KMS-11 (cell line): ENCODE data around the gene MAML3.

Experiments used
- H2AFZ ChIP-seq: fragments of 200-600 bp; sonication (generic); 2 replicates; pipeline ENCODE4 v1.6.1; 2016; ENCODE audit warnings: antibody characterized with exemption, mixed run types, low read depth
- H3K27ac ChIP-seq: fragments of 200-600 bp; sonication (generic); 2 replicates; pipeline ENCODE4 v1.6.1; 2016; ENCODE audit warnings: mild to moderate bottlenecking, mixed run types
- H3K27me3 ChIP-seq: fragments of 200-600 bp; sonication (generic); 2 replicates; pipeline ENCODE4 v1.6.1; 2017; ENCODE audit warnings: mild to moderate bottlenecking, low read depth, mixed run types, moderate library complexity; ENCODE audit not compliant: insufficient read depth
- H3K36me3 ChIP-seq: fragments of 200-600 bp; sonication (generic); 2 replicates; pipeline ENCODE4 v1.6.1; 2017; ENCODE audit warnings: mild to moderate bottlenecking, mixed run types; ENCODE audit not compliant: insufficient read depth
- H3K4me1 ChIP-seq: fragments of 200-600 bp; sonication (generic); 2 replicates; pipeline ENCODE4 v1.6.1; 2016; ENCODE audit warnings: mild to moderate bottlenecking, low read depth, mixed run types; ENCODE audit not compliant: poor library complexity, severe bottlenecking
- H3K4me2 ChIP-seq: fragments of 200-600 bp; sonication (generic); 2 replicates; pipeline ENCODE4 v1.7.0; 2016; ENCODE audit warnings: mild to moderate bottlenecking, mixed run types
- H3K4me3 ChIP-seq: fragments of 200-600 bp; sonication (generic); IDR thresholded peaks from 2 replicates; pipeline ENCODE4 v1.6.1; 2017; ENCODE audit warnings: low read depth, low read length, mixed read lengths; ENCODE audit not compliant: insufficient read depth
- H3K79me2 ChIP-seq: fragments of 200-600 bp; sonication (generic); 2 replicates; pipeline ENCODE4 v1.6.1; 2016; ENCODE audit warnings: low read depth, mixed run types; ENCODE audit not compliant: insufficient read depth
- H3K9ac ChIP-seq: fragments of 200-600 bp; sonication (generic); 2 replicates; pipeline ENCODE4 v1.6.1; 2016; ENCODE audit warnings: mild to moderate bottlenecking, mixed run types
- H4K20me1 ChIP-seq: fragments of 200-600 bp; sonication (generic); 2 replicates; pipeline ENCODE4 v1.6.1; 2016; ENCODE audit warnings: mild to moderate bottlenecking, mixed run types; ENCODE audit not compliant: insufficient read depth
- TF ChIP-seq, protein P1 (sequence below): fragments of 200-600 bp; sonication (generic); conservative IDR thresholded peaks from 2 replicates; pipeline ENCODE4 v1.6.1; 2017; ENCODE audit warnings: low read depth, mild to moderate bottlenecking, antibody characterized with exemption, low read length, moderate library complexity, mixed read lengths

MAML3 gene

DNA sequence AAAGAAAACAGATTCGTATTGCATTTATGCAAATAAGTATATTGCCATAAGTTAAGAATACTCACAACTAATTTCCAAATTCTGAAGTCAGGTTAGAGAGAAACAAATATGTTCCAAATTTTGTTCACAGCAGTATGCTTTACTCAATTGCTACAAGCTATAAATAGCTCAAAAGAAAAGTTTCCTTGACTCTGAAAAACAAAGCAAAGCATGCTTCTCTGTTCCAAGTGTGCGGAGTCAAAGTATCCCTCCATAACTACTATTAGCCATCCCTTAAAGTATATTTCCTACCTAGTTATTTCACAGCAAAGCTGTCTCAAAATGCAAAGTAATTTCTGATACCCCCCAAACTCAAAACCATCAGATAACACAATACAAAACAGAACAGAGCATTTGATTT, 441.1 kb downstream of the MAML3 start:
- no peaks in the 10 kb centered on the region for H3K79me2 ChIP-seq
- TF ChIP-seq, protein P1, sequence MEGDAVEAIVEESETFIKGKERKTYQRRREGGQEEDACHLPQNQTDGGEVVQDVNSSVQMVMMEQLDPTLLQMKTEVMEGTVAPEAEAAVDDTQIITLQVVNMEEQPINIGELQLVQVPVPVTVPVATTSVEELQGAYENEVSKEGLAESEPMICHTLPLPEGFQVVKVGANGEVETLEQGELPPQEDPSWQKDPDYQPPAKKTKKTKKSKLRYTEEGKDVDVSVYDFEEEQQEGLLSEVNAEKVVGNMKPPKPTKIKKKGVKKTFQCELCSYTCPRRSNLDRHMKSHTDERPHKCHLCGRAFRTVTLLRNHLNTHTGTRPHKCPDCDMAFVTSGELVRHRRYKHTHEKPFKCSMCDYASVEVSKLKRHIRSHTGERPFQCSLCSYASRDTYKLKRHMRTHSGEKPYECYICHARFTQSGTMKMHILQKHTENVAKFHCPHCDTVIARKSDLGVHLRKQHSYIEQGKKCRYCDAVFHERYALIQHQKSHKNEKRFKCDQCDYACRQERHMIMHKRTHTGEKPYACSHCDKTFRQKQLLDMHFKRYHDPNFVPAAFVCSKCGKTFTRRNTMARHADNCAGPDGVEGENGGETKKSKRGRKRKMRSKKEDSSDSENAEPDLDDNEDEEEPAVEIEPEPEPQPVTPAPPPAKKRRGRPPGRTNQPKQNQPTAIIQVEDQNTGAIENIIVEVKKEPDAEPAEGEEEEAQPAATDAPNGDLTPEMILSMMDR = no peak
- H2AFZ ChIP-seq = no peak overlapping the region
- H3K27me3 ChIP-seq = no peaks in the 10 kb centered on the region
- H3K4me3 ChIP-seq = no peak overlapping the region
- no peak overlapping the region for H3K9ac ChIP-seq
- no peaks in the 10 kb centered on the region for H3K36me3 ChIP-seq
- no peaks in the 10 kb centered on the region for H3K4me1 ChIP-seq
- H3K4me2 ChIP-seq = no peak overlapping the region
- H4K20me1 ChIP-seq = no peaks in the 10 kb centered on the region
- H3K27ac ChIP-seq = no peak overlapping the region

- H3K27ac ChIP-seq = no peak overlapping the region
- no peaks in the 10 kb centered on the region for H4K20me1 ChIP-seq
- no peaks in the 10 kb centered on the region for H3K27me3 ChIP-seq
These were observed 442.5 kb downstream of the MAML3 start for GRCh38 chr4:139711461-139711860.

GRCh38 chr4:139710073-139710472, 443.9 kb downstream of the MAML3 start:
- Histone ChIP-seq H3K4me3 (no peak overlapping the region), H4K20me1 (no peaks in the 10 kb centered on the region), H3K36me3 (no peaks in the 10 kb centered on the region), H3K9ac (no peak overlapping the region), H3K27ac (no peak overlapping the region), H2AFZ (no peak overlapping the region), H3K79me2 (no peaks in the 10 kb centered on the region), H3K4me2 (no peak overlapping the region), H3K27me3 (no peaks in the 10 kb centered on the region), H3K4me1 (no peaks in the 10 kb centered on the region)
- TF ChIP-seq, protein P1 = no peak

More at GRCh38 chr4:139711461-139711860, 442.5 kb downstream of the MAML3 start:
- no peak overlapping the region for H3K4me2 ChIP-seq
- TF ChIP-seq, protein P1 = no peak
- H3K4me1 ChIP-seq = no peaks in the 10 kb centered on the region
- no peak overlapping the region for H3K9ac ChIP-seq
- H2AFZ ChIP-seq = no peak overlapping the region
- H3K79me2 ChIP-seq = no peaks in the 10 kb centered on the region
- no peak overlapping the region for H3K4me3 ChIP-seq
- H3K36me3 ChIP-seq = no peaks in the 10 kb centered on the region

DNA sequence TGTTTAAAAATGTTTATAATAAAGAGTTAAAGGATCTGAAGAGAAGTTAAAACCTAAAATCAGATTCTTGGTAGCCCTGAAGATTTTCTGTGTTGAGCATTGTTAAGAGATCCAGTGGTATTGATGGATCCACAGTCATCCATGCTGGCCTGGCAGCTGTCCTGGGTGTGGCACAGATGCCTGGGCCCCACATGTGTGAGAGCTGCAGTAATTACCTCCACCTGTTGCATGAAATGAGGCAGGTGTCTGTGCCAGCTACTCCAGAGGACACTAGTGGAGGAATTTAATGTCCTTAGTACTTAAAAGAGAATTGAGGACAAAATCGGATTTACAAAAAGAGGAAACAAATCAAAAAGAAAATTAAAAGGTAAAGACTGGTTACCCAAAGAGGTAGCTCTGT, 444.3 kb downstream of the MAML3 start:
- no peaks in the 10 kb centered on the region for H3K27me3 ChIP-seq

More for the DNA sequence above, 444.3 kb downstream of the MAML3 start:
- no peak overlapping the region for H3K27ac ChIP-seq
- H2AFZ ChIP-seq = no peak overlapping the region
- no peaks in the 10 kb centered on the region for H3K36me3 ChIP-seq
- TF ChIP-seq, protein P1 = no peak
- no peaks in the 10 kb centered on the region for H3K4me1 ChIP-seq
- H3K4me2 ChIP-seq = no peak overlapping the region
- H4K20me1 ChIP-seq = no peaks in the 10 kb centered on the region
- no peaks in the 10 kb centered on the region for H3K79me2 ChIP-seq
- H3K4me3 ChIP-seq = no peak overlapping the region
- no peak overlapping the region for H3K9ac ChIP-seq
